DOHH2 (cell line): ENCODE results near the gene SLAIN1.

ENCODE experiments used
- CTCF ChIP-seq: fragments of 200-600 bp; sonication (generic); IDR thresholded peaks from one replicate; pipeline ENCODE4 v1.5.1; 2014; ENCODE audit warnings: antibody characterized with exemption, mild to moderate bottlenecking, low read depth, low read length; ENCODE audit not compliant: poor library complexity, severe bottlenecking
- EZH2phosphoT487 ChIP-seq: fragments of 200-600 bp; sonication (generic); IDR thresholded peaks from 2 replicates; pipeline ENCODE4 v1.6.1; 2017; ENCODE audit warnings: borderline replicate concordance, mild to moderate bottlenecking, antibody characterized with exemption, low read length, moderate library complexity, mixed read lengths

GRCh38 chr13:77789376-77789775, 91.9 kb downstream of the SLAIN1 start:
- TF ChIP-seq CTCF: no peak
- TF ChIP-seq EZH2phosphoT487: no peak
